Transverse colon (tissue), 4 donors: Measurements from ENCODE around the gene NT5C1A. TPM values are rescaled to one million over a fixed set of nuclear protein-coding genes. Genes with fewer than 3 reads are reported as not detected.

Experiments used
- DNase-seq: peaks from one replicate; pipeline ENCODE4 v3.0.0-alpha.2; 2019
- H3K27ac ChIP-seq, 4 donors: fragments of 200-600 bp; sonication (generic); 2 replicates each; pipeline ENCODE4 v1.5.1; 2016 to 2018; ENCODE audit warnings: inconsistent platforms in 4 of 4
- H3K27me3 ChIP-seq: fragments of 200-600 bp; sonication (generic); 2 replicates; pipeline ENCODE4 v1.5.1; 2017; ENCODE audit warnings: inconsistent platforms
- H3K36me3 ChIP-seq, 4 donors: fragments of 200-600 bp; sonication (generic); 2 replicates each; pipeline ENCODE4 v1.5.1; 2017 to 2019; ENCODE audit warnings: inconsistent platforms in 4 of 4
- H3K4me1 ChIP-seq, 4 donors: fragments of 200-600 bp; sonication (generic); 2 replicates each; pipeline ENCODE4 v1.5.1; 2017 to 2020; ENCODE audit warnings: inconsistent platforms in 4 of 4
- H3K4me3 ChIP-seq, 4 donors: fragments of 200-600 bp; sonication (generic); 1 replicate in 1 of 4; 2 replicates in 3 of 4; pipeline versions ENCODE4 v1.5.1 to v1.6.1; 2017 to 2019; ENCODE audit warnings: inconsistent platforms in 4 of 4
- H3K9me3 ChIP-seq, 2 donors: fragments of 200-600 bp; sonication (generic); 2 replicates each; pipeline ENCODE4 v1.5.1; 2017 to 2019; ENCODE audit warnings: inconsistent platforms in 2 of 2
- EP300 ChIP-seq: sonication (generic); formaldehyde crosslinking; IDR thresholded peaks from one replicate; pipeline ENCODE4 v1.6.1; 2017; ENCODE audit warnings: antibody characterized with exemption, low read depth
- POLR2A ChIP-seq: fragments of 450-650 bp; IDR thresholded peaks from one replicate; pipeline ENCODE4 v1.6.1; 2016; ENCODE audit warnings: antibody characterized with exemption, mild to moderate bottlenecking, moderate library complexity
- POLR2AphosphoS5 ChIP-seq, 3 donors: sonication (generic); formaldehyde crosslinking; IDR thresholded peaks; one replicate each; pipeline ENCODE4 v1.6.1; 2016; ENCODE audit warnings: antibody characterized with exemption in 3 of 3
- WGBS, 2 donors: methylation state at CpG; one replicate each; pipeline ENCODE4 v1.1.5; 2018; ENCODE audit warnings: low coverage in 1 of 2; 5-methylcytosine and 5-hydroxymethylcytosine counted together
- in situ Hi-C, 4 donors: fragments of 200-750 bp; cut with MboI; loops; one replicate each; pipeline versions ENCODE4 v1.15.0 to v1.15.1; 2017; ENCODE audit warnings: low sequenced_read_pairs in 3 of 4, low pct_ligation_motif_present in 1 of 4, low pct_unique_long_range_greater_than_20kb in 1 of 4
- intact Hi-C: fragments of 100-400 bp; cut with DNase I; formaldehyde crosslinking; loops from one replicate; pipeline ENCODE4 v1.15.1; 2023; ENCODE audit warnings: low total_unique reads
- total RNA-seq, 4 donors: library from RNA; depleted of rRNA; stranded (reverse); fragments of >200 nt; gene quantifications; one replicate each; pipeline ENCODE4 v1.1.0, GENCODE V29; 2016
- TF ChIP-seq, protein P1 (sequence below), 5 experiments: fragments of 200-600 bp in 3 of 5; fragments of 450-650 bp in 2 of 5; sonication (generic) in 3 of 5; IDR thresholded peaks; 1 replicate in 2 of 5; 2 replicates in 3 of 5; pipeline ENCODE4 v1.5.1; 2016 to 2017; ENCODE audit warnings: antibody characterized with exemption in 5 of 5, inconsistent platforms in 3 of 5, mild to moderate bottlenecking in 2 of 5, moderate library complexity in 1 of 5

Gene NT5C1A
- total RNA-seq, 4 donors from 2014 or later, result not detected

DNA sequence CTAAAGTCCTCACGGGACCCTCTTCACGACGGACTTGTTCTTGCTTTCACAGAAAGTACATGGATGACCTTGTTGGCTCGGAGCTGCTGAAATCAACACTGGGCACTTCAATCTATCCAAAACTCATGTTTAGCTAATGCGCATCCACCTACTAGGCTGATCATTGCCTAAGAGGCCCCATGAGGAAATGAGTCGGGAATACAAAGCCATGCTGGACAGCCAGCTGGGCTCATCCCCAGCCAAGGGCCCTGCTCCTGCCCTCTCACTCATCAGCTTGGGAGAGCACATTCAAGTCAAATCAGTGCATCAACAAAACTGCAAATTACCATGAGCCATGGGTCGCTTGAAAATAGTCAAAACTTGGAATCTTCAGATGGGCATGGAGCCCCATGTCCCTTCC lies 17.6 kb downstream of the NT5C1A start:
- H3K27me3 ChIP-seq, result peaks cover 16% of the 10 kb centered on the region

DNA sequence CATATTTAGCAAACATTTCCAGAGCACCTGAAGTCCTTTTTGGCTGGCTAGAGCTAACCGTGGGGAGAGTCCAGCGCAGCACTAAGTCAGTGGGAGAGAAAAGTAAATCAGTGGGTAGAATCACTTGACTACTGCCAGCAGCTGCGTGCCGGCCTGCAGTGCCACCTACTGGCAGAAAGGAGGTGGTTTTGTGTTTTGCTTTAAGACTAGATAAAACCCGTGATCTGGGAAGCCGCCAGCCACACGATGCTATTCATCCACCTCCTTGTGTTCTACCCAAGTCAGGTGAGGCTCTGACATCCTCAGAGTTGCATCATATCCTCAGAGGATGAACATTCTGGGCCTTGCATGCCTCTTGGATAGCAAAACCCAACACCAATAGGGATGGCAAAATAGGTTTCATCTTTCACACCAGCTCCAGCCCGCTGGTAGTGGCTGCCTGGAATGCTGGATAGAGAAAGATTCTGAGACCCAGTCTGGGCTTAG lies 18.3 kb downstream of the NT5C1A start:
- Histone ChIP-seq H3K4me3 (no peak overlapping the region), H3K27ac (no peak overlapping the region), H3K4me1 (peaks cover 0 to 3% (median 0%) of the 10 kb centered on the region in 4 donors), H3K9me3 (no peaks in the 10 kb centered on the region), H3K27me3 (peaks cover 16% of the 10 kb centered on the region), H3K36me3 (no peaks in the 10 kb centered on the region)
- in situ Hi-C loops, result loop anchor here in 1 of 4 donors (10.0 kb wide), 1 partner anchor 49 kb away; no protein-coding TSS in a partner anchor
- 5% methylated on average over 8 of the region's 8 CpGs; no CpG with 5 or more reads in 1 of the 2 donors for WGBS, 2 donors
- intact Hi-C loops, result loop anchor here (2.0 kb wide), 1 partner anchor 45 kb away; no protein-coding TSS in a partner anchor
- DNase-seq, result peak; percentile 78
- TF ChIP-seq POLR2A, result no peak
- TF ChIP-seq, protein P1, sequence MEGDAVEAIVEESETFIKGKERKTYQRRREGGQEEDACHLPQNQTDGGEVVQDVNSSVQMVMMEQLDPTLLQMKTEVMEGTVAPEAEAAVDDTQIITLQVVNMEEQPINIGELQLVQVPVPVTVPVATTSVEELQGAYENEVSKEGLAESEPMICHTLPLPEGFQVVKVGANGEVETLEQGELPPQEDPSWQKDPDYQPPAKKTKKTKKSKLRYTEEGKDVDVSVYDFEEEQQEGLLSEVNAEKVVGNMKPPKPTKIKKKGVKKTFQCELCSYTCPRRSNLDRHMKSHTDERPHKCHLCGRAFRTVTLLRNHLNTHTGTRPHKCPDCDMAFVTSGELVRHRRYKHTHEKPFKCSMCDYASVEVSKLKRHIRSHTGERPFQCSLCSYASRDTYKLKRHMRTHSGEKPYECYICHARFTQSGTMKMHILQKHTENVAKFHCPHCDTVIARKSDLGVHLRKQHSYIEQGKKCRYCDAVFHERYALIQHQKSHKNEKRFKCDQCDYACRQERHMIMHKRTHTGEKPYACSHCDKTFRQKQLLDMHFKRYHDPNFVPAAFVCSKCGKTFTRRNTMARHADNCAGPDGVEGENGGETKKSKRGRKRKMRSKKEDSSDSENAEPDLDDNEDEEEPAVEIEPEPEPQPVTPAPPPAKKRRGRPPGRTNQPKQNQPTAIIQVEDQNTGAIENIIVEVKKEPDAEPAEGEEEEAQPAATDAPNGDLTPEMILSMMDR (IDR thresholded peaks at IDR 0.05), result peak; percentile 74 to 96 (median 92)

More for the DNA sequence above, 17.6 kb downstream of the NT5C1A start:
- H3K36me3 ChIP-seq, result no peaks in the 10 kb centered on the region
- no peak overlapping the region for H3K27ac ChIP-seq
- DNase-seq, result no peak
- no peaks in the 10 kb centered on the region for H3K9me3 ChIP-seq
- H3K4me3 ChIP-seq, result no peak overlapping the region
- TF ChIP-seq EP300 (no peak), POLR2A (no peak), POLR2AphosphoS5 (IDR thresholded peaks at IDR 0.05) (no peak)
- TF ChIP-seq, protein P1 (IDR thresholded peaks at IDR 0.05), result no peak
- 69% methylated on average over 7 of the region's 7 CpGs; no CpG with 5 or more reads in 1 of the 2 donors for WGBS, 2 donors
- in situ Hi-C loops, result loop anchor here in 1 of 4 donors (10.0 kb wide), 1 partner anchor 49 kb away; no protein-coding TSS in a partner anchor
- peaks cover 0 to 3% (median 0%) of the 10 kb centered on the region in 4 donors for H3K4me1 ChIP-seq
- intact Hi-C loops, result no loop called here

DNA sequence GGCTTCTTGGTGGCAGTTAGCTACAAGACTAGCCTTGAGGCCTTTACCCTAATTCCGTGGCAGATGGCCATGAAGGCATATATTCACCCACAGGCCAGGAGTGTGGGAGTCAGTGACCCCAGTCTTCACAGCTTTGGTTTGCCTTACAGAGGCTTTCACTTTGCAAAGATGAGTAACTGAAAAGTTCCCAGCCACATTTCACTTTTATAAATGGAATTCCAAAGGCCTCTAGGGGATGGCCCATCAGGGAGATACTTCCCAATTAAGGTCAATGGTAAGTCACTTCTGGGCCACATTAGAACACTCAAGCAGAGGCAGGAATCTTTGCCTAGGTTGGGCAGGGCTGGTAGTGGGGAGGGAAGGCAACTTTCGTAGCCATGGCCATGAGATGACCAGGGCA lies 19.4 kb downstream of the NT5C1A start:
- H3K27ac ChIP-seq, result no peak overlapping the region
- peaks cover 16% of the 10 kb centered on the region for H3K27me3 ChIP-seq
- in situ Hi-C loops, result loop anchor here in 1 of 4 donors (10.0 kb wide), 1 partner anchor 48 kb away; no protein-coding TSS in a partner anchor
- H3K4me3 ChIP-seq, result no peak overlapping the region
- TF ChIP-seq POLR2AphosphoS5 (IDR thresholded peaks at IDR 0.05) (no peak), EP300 (no peak), POLR2A (no peak)
- TF ChIP-seq, protein P1 (IDR thresholded peaks at IDR 0.05), result no peak
- peaks cover 0 to 3% (median 0%) of the 10 kb centered on the region in 4 donors for H3K4me1 ChIP-seq
- H3K9me3 ChIP-seq, result no peaks in the 10 kb centered on the region
- no peaks in the 10 kb centered on the region for H3K36me3 ChIP-seq
- intact Hi-C loops, result loop anchor here (2.0 kb wide), 1 partner anchor 44 kb away; no protein-coding TSS in a partner anchor
- 94 to 100% methylated on average over 1 to 2 of the region's 2 CpGs for WGBS, 2 donors
- no peak for DNase-seq

DNA sequence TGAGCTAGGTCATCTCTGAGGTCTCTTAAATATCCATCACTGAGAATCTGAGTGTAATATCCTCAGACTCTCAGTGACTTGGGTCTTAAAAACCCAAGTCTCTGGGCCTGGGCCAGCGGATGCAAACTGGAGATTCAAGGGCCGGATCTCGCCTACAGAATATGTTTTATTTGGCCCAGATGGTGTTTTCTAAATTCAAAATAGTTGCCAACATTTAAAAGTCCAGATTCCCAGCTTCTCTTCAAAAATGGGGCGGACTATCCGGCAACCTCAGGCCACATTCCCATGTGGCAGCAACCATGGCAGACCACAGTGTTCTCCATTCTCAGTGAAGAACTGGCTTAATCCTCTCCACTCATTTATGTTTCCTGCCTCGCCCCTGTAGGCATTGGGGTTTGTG lies 19.8 kb downstream of the NT5C1A start:
- H3K4me3 ChIP-seq, result no peak overlapping the region
- peaks cover 16% of the 10 kb centered on the region for H3K27me3 ChIP-seq
- H3K4me1 ChIP-seq, result peaks cover 0 to 3% (median 0%) of the 10 kb centered on the region in 4 donors
- 60 to 88% methylated on average over 1 to 6 of the region's 6 CpGs for WGBS, 2 donors
- in situ Hi-C loops, result loop anchor here in 1 of 4 donors (10.0 kb wide), 1 partner anchor 47 kb away; no protein-coding TSS in a partner anchor
- TF ChIP-seq POLR2AphosphoS5 (IDR thresholded peaks at IDR 0.05) (no peak), EP300 (no peak), POLR2A (no peak)
- TF ChIP-seq, protein P1 (IDR thresholded peaks at IDR 0.05), result no peak
- no peaks in the 10 kb centered on the region for H3K36me3 ChIP-seq
- no peak for DNase-seq
- no peaks in the 10 kb centered on the region for H3K9me3 ChIP-seq
- intact Hi-C loops, result loop anchor here (2.0 kb wide), 1 partner anchor 43 kb away; no protein-coding TSS in a partner anchor
- no peak overlapping the region for H3K27ac ChIP-seq
